GM18505 (cell line): ENCODE data around the gene USH1G.

Source experiments
- ATAC-seq: cut with Tn5 transposase; IDR thresholded peaks from one replicate; pipeline ENCODE4 v1.9.1; 2021; ENCODE audit not compliant: unreplicated experiment
- POLR2A ChIP-seq: IDR thresholded peaks from 4 replicates; pipeline ENCODE4 v1.6.1; 2011; ENCODE audit warnings: borderline replicate concordance; ENCODE audit not compliant: insufficient read depth, insufficient read length; ENCODE audit errors: extremely low read depth

USH1G gene

DNA sequence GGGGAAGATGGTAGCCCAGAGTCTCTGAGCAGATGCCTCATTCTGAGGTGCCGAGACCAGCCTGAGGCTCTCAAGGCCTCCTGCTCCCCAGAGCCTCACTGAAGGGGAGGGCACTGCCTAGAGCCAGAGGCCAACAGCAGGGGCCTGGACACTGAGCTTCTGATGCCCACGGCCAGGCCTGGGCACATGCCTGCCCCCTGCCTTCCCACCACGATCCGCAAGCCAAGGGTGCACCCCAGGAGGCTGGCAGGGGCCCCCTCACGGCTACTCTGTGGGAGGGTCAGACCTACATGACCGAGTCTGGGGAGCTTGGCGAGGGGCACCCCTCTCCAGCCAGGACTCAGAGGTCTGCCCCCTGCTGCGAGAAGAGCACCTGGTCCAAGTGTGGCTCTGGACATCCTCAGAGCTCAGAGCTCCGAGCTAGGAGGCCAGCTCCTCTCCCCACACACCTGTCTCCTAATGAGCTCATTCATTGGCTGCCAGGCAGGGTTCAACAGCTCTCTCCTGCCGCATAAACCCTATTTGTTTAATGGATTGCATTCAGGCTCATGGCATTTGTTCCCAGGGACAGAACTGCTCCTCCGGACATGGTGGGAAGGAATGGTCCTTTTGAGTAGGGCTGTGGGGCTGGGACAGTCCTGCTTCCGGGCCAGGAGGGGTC lies 26.5 kb upstream of the USH1G start:
- TF ChIP-seq POLR2A = no peak
- no peak for ATAC-seq

DNA sequence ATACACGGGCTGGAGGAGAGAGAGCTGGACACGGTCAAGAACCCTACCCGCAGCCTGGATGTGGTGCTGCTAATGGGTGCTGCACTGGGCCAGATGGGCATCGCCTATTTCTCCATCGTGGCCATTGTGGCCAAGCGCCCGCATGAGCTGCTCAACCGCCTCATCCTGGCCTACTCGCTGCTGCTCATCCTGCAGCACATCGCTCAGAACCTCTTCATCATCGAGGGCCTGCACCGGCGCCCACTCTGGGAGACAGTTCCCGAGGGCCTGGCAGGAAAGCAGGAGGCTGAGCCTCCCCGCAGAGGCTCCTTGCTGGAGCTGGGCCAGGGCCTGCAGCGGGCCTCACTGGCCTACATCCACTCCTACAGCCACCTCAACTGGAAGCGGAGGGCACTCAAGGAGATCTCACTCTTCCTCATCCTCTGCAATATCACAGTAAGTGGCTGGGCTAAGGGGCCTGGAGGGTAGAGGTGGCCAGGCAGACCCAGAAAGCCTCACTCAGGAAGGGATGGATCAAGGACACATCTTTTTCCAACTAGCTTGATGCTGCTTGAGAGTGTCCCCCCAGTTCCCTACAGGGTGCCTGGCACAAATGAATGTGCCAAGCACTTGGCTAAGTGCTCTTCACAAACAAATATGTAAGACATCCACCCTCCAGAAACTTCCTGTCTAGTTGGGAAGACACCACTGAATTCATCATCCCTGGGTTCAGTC lies 24.1 kb upstream of the USH1G start:
- no peak for ATAC-seq
- TF ChIP-seq POLR2A = no peak

DNA sequence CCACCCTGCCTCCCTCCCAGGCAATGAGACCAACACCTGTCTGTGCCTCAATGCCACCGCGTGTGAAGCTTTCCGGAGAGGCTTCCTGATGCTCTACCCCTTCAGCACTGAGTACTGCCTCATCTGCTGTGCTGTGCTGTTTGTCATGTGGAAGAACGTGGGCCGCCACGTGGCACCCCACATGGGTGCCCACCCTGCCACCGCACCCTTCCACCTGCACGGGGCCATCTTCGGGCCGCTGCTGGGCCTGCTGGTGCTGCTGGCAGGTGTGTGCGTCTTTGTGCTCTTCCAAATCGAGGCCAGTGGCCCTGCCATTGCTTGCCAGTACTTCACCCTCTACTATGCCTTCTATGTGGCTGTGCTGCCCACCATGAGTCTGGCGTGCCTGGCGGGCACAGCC lies 23.6 kb upstream of the USH1G start:
- no peak for TF ChIP-seq POLR2A
- no peak for ATAC-seq

DNA sequence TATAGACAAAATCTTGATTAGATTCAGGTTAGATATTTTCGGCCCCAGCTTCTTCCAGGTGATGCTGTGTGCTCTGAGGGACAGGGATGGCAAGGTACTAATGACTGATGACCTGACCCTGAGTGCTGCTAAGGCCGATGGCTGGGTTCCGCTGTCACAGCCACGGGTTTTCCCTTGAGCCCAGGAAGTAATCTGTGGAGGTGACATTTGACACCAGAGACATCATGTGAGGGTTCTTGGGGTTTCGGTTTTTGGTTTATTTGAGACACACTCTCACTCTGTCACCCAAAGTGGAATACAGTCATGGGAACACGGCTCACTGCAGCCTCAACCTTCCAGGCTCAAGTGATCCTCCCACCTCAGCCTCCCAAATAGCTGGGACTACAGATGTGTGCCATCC lies 22.5 kb upstream of the USH1G start:
- no peak for TF ChIP-seq POLR2A
- no peak for ATAC-seq

DNA sequence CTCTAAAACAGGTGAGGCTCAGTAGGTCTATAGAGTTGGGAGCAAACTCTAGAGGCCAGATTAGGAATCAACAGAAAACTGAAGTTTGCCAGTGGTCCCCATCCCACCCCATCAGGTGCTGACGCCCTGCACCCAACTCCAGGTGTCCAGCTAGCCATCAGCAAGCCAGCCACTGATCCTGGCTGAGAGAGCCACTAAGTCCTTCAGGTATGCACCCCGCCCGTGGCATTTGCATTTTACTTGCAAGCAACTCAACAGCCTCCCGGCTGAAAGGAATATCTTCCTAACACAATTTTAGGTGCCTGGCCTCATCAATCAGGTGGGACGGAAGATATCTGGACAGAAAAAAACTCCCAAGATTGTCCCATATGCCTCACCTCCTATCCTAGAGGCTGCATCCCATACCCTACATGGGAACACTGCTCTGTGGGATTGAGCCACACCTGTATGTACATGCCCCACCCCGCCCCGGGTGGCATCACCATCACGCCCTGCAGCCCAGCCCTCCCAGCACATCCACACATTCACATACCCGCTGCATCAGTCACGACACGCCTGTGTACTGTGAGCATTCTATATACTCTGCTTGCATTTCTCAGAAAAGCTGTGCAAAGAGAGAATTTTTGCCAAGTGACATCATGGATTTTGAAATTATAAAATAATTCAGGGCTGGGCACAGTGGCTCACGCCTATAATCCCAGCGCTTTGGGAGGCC lies 20.9 kb upstream of the USH1G start:
- no peak for ATAC-seq
- TF ChIP-seq POLR2A = no peak

DNA sequence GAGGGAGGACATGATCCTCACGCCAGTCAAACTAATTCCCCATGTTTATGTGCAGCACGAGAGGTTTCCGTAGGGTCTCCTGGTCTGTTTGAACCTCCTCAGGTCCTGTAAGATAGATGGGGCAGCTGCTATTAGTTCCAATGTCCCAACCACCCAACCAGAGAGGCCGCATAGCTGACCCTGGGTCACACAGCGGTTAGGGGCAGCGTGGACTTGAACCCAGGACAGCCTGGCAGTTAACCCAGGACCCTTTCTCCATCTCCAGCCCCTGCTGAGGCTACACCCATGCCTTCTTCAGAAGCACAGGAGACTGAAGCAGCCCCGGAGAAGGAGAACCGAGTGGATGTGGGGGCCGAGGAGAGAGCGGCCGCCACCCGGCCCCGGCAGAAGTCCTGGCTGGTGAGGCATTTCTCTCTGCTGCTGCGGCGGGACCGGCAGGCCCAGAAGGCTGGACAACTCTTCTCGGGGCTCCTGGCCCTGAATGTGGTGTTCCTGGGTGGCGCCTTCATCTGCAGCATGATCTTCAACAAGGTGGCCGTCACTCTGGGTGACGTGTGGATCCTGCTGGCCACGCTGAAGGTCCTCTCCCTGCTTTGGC lies 18.2 kb upstream of the USH1G start:
- TF ChIP-seq POLR2A = no peak
- ATAC-seq = no peak

DNA sequence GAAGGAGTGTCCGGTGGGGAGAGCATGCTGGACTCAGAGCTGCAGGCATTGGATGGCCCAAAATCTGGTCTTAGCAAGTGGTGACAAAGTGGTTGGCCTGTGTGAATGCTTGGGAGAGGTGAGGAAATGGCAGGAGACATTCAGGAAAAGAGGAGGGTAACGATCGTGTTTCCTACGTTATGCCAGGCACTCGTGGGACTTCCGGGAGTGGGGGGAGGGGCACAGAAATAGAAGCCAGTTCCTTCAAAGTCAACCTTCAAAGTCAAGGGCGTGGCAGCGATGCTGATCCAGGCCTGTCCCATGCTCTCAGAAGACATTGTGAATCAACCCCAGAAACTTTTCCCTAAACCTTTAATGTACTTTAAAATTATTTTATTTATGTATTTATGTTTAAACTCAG lies 16.5 kb upstream of the USH1G start:
- ATAC-seq = no peak
- no peak for TF ChIP-seq POLR2A

DNA sequence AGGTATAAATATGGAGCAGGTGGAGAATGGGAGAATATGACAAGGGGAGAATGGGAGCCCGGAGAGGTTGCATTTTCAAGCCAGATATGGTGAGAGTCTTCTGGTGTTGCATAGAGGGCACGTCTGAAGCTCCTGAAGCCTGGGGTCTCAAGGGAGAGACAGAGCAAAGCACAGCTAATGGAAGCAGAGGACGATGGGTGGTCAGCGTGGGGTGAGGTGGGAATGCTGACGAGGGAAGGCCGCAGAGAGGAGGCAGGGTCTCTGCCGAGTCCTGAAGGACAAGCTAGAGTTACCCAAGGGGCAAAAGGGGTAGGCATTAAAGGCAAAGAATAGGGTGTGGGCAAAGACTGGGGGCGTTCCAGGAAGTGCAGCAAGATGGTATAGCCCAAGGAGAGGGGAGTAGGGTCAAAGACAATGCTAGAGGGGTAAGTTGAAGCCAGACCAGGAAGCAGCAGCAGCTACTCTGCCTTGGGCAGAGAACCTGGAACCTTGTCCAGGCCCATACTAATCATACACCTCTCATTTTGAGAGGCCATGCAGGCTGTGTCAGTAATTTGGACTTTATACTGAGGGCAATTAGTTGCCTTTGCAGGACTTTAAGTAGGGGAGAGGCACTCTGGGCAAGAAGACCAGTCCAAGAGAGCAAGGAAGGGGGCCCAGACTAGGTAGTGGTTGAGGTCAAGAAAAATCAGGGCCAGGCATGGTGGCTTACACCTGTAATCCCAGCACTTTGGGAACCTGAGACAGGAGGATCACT lies 15.3 kb upstream of the USH1G start:
- no peak for TF ChIP-seq POLR2A
- no peak for ATAC-seq

DNA sequence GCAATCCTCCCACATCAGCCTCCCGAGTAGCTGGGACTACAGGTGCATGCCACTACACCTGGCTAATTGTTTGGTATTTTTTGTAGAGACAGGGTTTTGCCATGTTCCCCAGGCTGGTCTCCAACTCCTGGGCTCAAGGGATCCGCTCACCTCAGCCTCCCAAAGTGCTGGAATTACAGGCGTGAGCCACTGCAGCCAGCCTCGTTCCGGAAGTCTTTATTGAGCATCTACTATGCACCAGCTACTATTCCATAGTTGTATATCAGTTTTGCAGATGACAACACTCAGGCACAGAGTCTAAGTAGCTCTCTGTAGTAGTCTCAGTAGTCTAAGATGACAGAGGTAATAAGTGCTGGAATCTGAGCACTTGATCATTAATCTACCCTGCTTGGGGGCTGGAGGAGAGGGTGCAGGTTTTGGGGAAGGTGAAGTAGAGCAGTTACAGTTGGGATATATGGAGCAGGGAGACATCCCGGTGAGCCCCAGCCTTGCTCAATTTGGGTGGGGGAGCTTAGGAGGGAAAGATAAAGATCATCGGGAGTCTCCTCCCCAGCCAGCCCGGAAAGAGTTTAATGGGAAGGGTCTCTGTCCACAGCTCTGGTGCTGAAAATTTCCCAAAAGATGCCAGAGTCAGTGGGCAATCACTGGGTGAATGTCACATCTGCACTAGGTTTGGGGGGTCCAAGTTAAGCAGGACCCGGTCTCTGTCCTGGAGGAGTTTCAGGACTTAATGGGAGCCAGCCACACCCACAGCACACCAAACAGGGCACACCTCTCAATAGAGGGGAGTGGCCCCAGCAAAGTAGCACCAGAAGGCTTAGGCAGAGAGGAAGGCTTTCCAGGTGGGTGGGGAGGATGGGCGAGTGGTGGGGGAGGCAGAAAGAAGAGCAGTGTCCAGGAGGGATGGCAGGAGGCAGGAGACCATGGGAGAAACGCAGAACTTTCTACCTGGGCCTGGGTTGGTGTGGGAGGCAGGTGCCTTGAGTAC lies 14.3 kb upstream of the USH1G start:
- ATAC-seq = no peak
- no peak for TF ChIP-seq POLR2A

DNA sequence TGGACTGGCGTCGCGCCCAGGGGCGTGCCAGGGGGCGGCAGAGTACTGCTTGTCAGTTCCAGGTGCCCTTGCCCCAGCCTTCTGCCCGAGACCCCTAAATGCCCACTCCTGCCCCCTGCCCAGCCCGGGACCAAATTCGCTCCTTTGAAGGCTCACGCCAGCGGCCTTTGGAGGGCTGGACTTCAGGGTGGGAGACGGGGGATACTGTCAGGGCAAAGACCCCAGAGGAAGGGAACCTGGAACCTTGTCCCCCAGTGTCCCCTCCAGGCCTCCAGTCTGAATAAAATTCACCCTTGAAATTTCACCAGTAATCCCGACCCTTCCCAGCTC lies 13.4 kb upstream of the USH1G start:
- ATAC-seq = no peak

DNA sequence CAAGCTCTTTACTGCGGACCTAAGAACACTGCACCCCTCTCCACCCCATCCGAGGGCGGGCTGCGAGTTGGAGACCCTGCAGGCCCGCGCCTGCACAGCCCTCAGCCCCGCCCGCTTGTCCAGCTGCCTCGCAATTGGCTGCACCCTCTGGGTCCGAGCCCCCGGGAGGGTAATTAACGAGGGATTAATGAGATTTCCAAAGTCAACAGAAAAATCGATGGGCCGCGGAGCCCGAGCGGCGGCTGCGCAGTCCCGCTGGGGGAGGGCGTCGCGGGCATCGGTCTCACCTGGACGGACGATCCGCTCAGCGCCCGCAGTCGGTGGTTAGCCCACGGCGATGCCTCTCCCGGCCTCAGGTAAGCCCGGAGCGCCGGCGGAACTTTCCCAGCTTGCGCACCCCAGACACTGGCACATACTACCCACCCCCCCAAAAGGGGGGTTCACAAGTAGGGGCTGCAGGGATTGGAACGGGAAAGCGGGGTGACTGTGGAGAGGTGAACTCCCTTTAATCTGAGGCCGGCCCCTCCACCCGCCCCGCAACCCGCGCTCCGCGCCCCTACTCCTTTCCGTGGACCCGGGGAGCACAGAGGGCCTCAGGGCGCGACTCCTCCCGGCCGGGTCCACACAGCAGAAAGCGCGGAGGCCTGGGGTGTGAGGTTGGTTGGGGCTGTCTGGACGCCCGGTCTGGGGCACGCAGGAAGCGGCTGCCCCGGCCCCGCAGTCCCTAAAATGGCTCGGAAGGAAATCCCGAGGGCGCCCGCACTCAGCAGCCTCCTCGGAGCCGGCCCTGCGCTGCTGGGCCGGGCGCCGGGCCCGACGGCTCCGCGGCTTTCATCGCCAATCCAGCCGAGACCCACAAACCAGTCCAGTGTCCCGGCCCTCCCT lies 12.8 kb upstream of the USH1G start, which contains the start of gene OTOP3:
OTOP3 (plus strand) TSS at position 314 of the 885 bp plus-strand sequence; CDS start at position 338, 24 bp downstream.
- no peak for ATAC-seq
- no peak for TF ChIP-seq POLR2A

More for the DNA sequence above, 13.4 kb upstream of the USH1G start:
- no peak for TF ChIP-seq POLR2A

DNA sequence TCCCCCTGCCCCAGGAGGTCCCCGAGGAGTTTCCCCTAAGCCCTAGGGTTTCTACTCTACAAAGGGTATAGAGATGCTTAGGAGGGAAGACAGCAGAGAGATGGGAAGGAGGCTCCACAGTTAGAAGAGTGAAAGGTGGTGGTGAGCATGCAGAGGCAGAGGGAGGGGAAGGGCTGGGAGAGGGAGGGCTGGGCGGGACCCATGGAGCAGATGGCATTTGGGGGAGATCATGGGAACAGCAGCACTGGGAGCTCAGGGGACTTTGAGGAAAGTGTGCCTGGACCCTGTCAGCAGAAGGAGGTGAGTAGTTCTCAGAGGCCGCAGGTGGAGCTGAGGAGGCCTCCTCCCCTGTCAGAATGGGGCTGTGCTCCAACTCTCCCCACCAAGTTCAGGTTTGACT lies 12.0 kb upstream of the USH1G start:
- TF ChIP-seq POLR2A = no peak
- no peak for ATAC-seq

DNA sequence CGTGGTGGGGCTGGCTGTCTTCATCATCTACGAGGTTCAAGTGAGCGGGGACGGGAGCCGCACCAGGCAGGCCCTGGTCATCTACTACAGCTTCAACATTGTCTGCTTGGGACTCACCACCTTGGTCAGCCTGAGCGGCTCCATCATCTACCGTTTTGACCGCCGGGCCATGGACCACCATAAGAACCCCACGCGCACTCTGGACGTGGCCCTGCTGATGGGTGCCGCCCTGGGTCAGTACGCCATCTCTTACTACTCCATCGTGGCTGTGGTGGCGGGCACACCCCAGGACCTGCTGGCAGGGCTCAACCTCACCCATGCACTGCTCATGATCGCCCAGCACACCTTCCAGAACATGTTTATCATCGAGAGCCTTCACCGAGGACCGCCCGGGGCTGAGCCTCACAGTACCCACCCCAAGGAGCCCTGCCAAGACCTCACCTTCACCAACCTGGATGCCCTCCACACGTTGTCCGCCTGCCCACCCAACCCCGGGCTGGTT lies 7.5 kb upstream of the USH1G start:
- no peak for ATAC-seq
- no peak for TF ChIP-seq POLR2A
